ENCODE measurements around the gene DSE.

The DSE gene

DNA sequence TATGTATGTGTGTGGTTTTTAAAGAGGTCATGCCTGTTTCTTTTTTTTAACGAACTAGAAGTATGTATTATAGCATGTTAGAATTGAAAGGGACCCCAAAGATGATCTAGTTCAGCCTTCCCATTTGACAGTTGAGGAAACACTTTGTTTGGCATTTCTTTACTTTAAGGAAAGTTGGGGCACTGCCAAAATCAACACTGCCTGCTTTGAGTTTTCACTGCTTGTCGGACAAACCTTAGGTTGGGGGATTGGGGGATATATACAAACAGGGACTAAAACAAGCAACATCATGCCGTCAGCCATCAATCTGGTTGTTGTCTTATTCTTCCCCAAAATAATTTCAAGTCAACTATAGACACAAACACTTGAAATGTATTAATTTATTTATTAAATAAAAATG, 76.3 kb downstream of the DSE start:
- no peak for DNase-seq (ENCODE audit: low read depth)

DNA sequence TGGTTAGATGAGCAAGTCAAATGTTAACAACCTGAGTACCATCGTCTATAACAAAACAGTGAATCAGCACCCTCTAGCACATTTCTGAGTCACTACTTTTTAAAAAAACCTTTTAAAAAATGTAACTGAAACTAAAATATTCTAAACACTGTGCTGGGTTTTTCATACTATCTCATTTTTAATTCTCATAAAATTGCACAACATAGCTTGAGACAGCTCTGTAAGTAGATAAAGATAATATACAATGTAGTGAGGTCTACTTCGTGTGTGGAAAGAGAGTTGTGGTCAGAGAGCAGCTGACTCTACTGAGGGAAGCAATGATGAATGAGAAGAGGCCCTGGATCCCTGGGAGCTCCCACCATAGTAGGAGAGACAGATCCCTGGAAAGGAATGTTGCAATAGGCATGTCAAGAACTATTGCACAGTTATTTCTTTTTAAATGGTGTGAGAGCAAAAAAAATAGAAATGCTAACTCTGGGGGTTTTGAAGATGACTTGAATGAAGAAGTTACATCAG, 76.8 kb downstream of the DSE start:
- peak; percentile 94 for DNase-seq (ENCODE audit: low read depth)

DNA sequence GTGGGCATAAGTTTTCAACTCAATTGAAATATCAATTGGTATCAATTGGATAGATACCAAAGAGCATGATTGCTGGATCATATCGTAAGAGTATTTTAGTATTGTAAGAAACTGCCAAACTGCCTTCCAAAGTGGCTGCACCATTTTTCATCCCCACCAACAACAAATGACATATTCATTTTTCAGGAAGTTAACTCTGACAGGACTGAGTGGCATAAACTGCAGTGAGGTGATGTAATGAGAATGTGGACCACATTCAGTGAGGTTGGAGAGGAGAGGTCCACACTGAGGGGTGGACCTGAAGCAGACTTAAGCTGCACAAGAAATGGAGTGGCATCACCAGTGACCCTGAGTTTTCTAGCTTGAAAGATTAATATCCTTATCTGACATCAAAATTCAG, 78.8 kb downstream of the DSE start:
- no peak for DNase-seq (ENCODE audit: low read depth)

DNA sequence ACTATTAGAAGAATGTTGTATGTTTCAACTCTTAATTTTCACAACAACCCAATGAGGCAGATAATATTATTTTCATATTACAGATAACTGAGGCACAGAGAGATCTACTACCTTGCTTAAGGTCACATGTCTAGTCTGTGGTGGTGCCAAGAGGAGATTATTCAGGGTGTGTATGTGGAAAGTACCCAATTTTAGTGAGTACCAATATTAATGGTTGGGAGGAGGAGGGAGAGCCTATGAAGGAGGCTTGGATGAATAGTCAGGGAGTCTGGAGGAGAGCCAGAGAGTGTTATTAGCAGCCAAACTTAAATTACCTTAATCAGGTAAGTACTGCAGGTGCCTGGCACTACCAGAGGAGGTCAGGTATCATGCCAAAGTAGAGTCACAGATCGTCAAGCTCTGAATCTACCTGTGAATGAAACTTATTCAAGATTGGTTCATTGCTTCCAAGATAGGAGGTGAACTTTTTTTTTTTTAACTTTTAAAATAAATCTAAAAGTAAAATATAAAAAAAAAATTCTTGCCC, 79.5 kb downstream of the DSE start:
- DNase-seq (ENCODE audit: low read depth): no peak

DNA sequence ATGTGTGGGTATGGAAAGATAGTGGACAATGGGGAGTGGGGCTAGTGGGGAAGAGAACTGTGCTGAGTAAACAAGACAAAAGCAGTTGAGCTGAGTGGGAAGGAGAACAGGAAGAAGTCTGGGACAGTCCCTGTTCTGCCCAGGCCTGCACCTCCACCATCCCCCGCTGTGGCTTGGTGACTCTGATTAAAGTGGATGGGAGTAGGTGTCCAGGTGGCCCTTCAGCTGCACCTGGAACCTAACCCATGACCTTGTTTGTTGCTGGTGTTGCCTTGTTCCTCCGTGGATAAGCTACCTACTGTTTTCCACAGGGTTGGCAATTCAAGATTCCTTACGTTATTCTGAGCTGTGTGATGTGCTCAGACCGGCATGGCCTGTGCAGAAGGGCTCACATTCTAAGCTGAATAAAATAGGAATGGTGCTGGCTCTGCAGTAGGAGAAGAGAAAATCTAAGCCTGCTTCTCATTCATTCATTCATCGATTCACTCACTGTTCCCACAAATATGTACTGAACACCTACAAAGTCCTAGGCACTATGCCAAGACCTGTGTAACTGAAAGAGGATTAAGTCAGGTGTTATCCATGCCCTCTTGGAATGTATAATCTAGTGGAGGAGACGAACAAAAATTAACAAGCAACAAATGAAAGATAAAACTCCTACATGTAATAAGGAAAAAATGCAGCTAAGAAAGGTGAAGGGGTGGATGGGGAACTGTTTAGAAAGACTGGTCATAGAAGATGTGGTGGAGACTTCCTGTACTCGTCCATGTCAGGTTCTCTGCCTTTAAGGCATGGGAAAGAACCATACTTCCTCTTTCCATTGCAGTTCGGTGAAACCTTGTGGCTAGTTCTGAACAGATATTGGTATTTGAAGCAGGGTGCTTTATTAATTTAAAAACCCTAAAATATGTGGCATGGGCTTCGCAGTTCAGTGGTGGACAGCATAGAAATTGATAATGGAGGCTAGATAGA, 80.3 kb downstream of the DSE start:
- DNase-seq (ENCODE audit: low read depth): no peak

DNA sequence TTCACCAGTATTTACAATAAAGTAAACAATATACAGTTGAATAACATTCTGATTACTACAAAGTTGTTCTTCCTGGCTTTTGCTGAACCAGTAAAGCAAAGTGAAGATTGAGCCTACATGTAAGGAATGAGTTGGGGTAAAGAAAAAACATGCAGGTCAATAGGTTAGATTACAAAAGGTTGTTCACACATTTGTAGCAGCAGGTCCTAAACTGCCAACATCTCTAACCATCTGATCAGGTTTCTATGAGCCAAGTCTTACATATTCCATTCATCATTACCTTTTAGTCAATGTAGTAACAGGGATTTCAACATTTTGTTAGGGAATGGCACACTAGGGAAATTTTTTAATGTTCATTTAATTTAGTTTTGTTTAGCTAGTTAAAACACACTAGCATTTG, 81.2 kb downstream of the DSE start:
- DNase-seq (ENCODE audit: low read depth): no peak

DNA sequence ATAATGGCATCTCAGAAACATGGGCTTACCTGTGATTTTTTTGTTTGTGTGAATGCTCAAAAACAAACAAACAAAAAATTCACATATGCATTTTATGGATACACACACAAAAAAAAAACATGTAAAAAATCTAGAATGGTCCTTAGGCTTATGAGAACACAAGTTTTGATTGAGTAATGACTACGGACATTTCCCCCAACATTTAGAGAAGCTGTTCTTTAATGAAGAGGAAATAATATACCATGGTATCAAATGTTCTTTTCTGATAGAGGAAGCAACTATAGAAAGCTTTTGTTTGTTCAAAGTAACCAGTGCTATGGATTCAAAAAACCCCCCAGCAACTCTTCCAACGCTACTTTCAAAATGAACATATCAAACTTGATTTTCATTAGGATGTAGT, 81.8 kb downstream of the DSE start:
- DNase-seq (ENCODE audit: low read depth): no peak

DNA sequence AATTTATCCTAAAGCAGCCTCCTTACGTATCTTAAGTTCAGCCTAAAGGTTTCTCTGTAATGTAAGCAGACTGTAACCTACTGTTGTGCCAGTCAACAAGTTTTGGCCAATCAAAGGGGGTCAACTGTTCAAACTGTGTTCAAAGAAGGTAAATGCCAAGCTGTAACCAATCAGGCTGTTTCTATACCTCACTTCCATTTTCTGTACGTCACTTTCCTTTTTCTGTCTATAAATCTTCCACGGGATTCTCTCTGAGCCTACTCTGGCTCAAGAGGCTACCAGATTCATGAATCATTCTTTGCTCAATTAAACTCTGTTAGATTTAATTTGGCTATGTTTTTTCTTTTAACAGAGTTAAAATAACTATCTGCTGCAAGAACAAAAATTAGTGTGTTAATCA, 85.4 kb downstream of the DSE start:
- no peak for DNase-seq (ENCODE audit: low read depth)

DNA sequence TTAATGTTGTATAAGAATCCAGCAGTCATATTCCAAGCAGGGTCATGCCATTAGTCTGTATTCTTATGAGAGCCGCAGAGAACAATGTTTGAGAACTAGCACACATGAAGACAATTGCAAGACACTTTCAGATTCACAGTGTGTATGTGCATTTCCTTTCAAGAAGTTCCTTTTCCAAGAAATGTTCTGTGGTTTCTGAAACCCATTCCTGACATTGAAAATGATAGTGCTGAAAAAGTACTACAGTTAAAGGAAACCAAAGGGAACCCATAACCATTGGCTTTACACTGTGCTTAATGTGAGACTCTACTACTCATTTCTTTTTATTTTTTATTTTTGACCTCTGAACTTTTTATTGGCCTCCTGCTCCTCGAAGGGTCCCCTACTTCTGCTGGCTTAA, 86.2 kb downstream of the DSE start:
- DNase-seq (ENCODE audit: low read depth): no peak

DNA sequence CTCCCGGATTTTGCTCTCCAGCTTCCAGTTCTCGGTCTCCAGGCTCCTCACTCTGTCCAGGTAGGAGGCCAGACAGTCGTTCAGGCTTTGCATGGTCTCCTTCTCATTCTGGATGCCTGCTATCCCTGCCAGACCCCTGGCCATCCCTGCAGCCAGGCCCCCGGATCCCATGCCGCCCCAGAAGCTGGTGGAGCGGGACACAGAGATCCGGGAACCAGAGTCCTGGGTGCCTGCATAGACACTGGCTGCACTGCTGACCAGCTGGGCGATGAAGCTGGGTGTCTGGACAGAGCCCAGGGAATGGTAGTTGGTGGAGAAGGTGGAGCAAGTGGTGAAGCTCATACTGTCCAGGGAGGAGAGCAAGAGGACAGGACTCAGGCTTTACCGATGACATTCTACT, 87.5 kb downstream of the DSE start:
- DNase-seq (ENCODE audit: low read depth): no peak

DNA sequence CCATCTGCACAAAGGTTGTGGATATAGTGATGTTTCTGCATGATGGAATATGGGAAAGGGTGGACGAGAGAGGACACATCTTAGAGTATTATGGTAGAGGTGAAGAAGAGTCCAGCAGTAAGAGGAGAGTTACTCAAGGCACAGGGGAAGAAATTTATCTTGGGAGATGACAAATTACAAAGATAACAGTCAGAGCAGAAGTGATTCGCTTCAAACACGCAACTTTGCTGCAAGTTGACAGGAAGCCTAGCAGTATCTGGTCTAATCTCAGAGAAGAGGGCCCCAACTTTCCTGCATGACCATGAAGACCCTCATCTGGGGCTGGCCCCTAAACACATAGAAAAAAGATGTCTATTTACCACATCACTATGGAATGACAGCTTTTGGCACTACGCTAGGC, 89.2 kb downstream of the DSE start:
- DNase-seq (ENCODE audit: low read depth): no peak

DNA sequence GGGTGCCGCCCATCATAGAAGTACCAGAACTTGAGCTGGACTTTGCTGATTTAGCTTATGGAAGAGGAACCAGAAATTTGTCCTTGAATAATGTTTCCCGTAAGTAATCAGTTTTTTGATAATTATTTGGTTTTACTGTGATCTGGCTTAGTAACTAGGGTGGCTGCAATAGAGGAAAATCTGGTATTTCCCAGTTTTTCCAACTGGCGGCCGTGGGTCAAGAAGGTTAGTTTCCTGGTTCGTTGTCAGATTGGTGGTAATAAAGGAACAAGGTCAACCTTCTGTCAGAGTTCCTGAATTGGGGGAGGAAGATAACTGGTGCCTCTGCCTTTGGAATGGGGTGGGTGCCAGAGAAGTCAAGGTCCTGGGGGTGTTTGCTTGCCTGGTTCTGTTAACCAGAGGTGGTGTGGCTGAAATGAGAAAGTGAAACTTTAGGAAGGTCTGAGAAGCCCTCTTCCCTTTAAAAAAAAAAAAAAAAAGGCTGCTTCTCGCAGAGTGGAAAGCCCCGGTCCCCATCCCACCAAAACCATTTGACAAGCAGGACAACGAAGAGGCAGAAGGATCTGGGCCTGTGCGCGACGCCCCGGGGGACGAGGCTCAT, 90.7 kb downstream of the DSE start, which contains the start of gene CALHM6:
CALHM6 (plus strand) TSS at position 45 of the 601 bp plus-strand sequence; CDS start at position 600, 555 bp downstream.
- no peak for DNase-seq (ENCODE audit: low read depth)

DNA sequence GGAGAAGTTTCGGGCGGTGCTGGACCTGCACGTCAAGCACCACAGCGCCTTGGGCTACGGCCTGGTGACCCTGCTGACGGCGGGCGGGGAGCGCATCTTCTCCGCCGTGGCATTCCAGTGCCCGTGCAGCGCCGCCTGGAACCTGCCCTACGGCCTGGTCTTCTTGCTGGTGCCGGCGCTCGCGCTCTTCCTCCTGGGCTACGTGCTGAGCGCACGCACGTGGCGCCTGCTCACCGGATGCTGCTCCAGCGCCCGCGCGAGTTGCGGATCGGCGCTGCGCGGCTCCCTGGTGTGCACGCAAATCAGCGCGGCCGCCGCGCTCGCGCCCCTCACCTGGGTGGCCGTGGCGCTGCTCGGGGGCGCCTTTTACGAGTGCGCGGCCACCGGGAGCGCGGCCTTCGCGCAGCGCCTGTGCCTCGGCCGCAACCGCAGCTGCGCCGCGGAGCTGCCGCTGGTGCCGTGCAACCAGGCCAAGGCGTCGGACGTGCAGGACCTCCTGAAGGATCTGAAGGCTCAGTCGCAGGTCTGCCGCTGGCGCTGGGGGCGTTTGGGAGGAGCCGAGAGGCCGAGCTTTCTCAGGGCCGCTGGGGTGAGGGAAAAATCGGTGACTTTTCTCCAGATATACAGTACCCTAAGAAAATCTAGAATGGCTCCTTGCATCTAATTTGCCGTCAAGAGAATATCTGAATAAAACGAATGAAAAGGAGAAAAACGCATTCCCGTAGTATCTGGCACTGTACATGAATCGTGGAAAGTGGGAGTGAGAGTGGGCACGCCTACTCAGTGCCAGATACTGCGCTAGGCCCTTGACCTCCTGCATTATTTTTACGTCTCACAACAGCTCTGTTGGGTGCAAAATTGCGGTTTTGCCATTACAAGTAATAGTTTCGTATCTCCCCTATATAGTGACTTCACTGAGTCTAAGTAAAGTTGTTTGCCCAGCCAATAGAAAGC, 91.5 kb downstream of the DSE start:
- peak; percentile 23 for DNase-seq (ENCODE audit: low read depth)

DNA sequence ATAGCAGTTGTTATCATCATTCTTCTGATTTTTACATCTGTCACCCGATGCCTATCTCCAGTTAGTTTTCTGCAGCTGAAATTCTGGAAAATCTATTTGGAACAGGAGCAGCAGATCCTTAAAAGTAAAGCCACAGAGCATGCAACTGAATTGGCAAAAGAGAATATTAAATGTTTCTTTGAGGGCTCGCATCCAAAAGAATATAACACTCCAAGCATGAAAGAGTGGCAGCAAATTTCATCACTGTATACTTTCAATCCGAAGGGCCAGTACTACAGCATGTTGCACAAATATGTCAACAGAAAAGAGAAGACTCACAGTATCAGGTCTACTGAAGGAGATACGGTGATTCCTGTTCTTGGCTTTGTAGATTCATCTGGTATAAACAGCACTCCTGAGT, 92.6 kb downstream of the DSE start:
- no peak for DNase-seq (ENCODE audit: low read depth)

DNA sequence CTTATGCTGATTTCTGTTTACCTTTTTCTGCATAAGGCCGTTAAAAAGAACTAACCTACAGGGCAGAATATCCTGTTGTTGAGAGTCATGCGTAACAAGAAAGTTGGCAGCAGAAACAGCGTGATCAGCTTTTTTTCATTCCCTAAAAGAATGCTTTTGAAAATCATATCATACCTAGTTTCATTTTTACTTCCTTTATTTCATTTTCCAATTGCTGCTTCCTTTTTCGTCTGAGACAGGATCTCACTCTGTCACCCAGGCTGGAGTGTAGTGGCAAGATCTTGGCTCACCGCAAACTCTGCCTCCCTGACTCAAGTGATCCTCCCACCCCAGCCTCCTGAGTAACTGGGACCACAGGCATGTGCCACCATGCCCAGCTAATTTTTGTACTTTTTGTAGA, 94.5 kb downstream of the DSE start:
- no peak for DNase-seq (ENCODE audit: low read depth)

DNA sequence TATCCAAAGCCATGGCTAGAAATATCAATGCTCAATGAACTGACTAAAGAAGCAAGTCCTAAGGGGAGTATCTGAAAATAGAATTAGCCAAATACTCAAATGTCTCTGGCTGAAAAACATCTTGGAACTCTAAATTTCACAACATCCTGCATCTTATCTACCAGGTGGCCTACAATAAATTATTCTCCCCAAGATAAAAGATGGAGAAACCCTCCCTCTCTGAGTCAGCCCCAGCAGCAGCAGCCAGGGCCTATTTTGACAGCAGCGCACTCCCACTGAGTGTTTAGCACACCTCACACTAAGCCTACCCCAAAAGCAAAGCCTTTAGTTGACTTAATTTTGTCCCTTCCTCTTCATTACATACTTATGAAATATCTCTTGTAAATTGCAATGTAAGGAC, 96.3 kb downstream of the DSE start:
- no peak for DNase-seq (ENCODE audit: low read depth)

DNA sequence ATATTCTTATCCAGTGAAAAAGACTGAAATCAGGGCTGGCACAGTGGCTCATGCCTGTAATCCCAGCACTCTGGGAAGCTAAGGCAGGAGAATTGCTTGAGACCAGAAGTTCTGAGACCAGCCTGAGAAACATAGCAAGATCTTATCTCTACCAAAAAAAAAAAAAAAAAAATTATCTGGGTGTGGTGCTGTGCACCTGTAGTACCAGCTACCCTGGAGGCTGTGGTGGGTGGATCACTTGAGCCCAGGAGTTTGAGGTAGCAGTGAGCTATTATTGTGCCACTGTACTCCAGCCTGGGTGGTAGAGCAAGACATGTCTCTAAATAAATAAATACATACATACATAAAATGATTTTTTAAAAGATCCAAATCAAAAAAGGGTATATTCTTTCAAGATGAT, 96.8 kb downstream of the DSE start:
- no peak for DNase-seq (ENCODE audit: low read depth)

DNA sequence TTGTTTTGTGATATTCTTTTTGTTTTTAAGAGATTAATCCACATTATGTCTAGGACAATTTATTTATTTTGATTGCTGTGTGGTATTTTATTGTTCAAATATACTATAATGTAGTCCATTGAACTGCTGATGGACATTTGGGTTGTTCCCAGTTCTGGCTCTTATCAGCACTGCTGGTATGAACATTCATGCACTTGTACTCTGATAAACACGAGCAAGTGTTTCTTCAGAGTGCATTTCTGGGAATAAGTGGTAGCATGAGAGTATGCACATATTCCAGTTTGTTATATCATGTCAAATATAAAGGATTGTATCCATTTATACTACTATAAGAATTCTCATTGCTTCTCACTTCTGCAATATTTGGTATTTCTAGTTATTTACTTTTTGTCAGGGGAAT, 97.5 kb downstream of the DSE start:
- DNase-seq (ENCODE audit: low read depth): no peak

DNA sequence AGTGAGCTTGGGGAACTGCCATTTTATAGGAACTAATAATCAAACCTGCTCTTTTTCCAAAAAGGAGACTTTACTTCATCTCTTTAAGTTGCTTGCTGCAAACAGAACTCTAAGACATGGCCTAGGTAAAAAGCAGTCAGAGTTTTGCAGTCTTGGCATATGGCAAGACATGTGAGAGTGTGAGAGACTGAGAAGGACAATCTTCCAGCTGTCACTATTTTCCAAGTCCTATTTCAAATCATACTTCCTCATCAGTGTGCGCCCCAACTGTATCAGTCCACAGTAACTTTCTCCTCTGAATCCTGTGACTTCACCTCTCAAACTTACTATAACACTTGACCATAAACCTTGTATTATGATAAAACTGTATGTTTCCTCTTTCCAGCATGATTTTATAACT, 100.8 kb downstream of the DSE start:
- DNase-seq (ENCODE audit: low read depth): no peak

DNA sequence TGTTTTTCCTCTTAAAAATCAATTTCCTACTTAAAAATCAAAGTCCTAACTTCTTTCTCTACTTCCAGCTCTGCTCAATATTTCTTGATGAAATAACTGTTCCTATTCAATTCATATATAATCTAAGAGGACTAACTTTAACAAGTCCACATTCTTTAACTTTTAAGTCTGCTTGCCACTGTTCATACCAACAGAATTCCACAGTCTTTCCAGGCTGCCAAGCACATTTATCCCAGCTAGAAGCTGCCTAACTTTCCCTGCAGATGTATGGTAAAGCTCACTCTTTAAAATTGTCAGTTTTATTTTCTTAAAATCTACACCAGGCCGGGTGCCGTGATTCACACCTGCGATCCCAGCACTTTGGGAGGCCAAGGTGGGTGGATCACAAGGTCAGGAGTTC, 102.0 kb downstream of the DSE start:
- no peak for DNase-seq (ENCODE audit: low read depth)

DNA sequence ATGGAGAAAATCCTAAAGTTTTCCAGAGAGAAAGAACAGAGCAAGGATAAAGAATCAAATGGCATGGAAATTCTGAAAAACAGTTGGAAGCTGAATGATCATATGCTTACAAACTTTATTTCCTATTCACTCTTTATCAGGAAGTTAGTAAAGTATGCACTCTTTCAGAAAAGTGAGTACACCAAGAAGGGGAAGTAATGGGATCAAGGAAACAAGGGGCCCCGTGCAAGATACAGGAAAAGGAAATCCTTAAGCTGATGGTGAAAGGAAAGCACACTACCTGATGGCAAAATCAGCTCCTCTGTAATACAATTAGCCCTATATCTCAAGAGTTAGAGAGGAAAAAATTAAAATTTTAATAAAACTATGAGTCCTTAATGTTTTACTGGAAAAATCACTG, 104.4 kb downstream of the DSE start:
- no peak for DNase-seq (ENCODE audit: low read depth)

Data from GM04504 (cell line).